PC-3 (cell line): ENCODE measurements around the gene MRPS34. TPM values are rescaled to one million over a fixed set of nuclear protein-coding genes. Genes with fewer than 3 reads are reported as not detected.

Source experiments
- ATAC-seq: fragments of 200-7000 bp; cut with Tn5 transposase; 2 replicates; pipeline ENCODE4 v1.9.1; 2020; ENCODE audit warnings: mild to moderate bottlenecking, moderate library complexity
- BruUV-seq: library from RNA; stranded (reverse); fragments of 400-500 nt; replicated peaks from 2 replicates; lab custom pipeline; 2021; lab: Mats Ljungman, UMichigan
- CTCF ChIA-PET: fragments of 300-600 bp; sonication (Branson Sonifier 250); formaldehyde crosslinking; loops from one replicate; lab custom pipeline; 2022; ENCODE audit warnings: antibody characterized with exemption; lab: Charles Lee
- POLR2A ChIA-PET: fragments of 300-600 bp; sonication (Branson Sonifier 250); formaldehyde crosslinking; loops from one replicate; lab custom pipeline; 2022; ENCODE audit warnings: antibody characterized with exemption; ENCODE audit not compliant: unreplicated experiment; lab: Charles Lee
- DNase-seq: peaks from one replicate; pipeline ENCODE4 v3.0.0-alpha.2; 2015
- H2AFZ ChIP-seq: fragments of 300-600 bp; sonication (generic); 2 replicates; pipeline ENCODE4 v1.6.0; 2016; ENCODE audit warnings: antibody characterized with exemption, low read length
- H3F3A ChIP-seq: fragments of 300-600 bp; sonication (generic); one replicate; pipeline ENCODE4 v1.6.0; 2017; ENCODE audit warnings: antibody characterized with exemption, low read length, control low read depth, mild to moderate bottlenecking; ENCODE audit not compliant: unreplicated experiment
- H3K27ac ChIP-seq: fragments of 300-600 bp; sonication (generic); 2 replicates; pipeline ENCODE4 v1.5.1; 2016; ENCODE audit warnings: mild to moderate bottlenecking, low read length
- H3K27me3 ChIP-seq: fragments of 300-600 bp; sonication (generic); 2 replicates; pipeline ENCODE4 v1.6.1; 2016; ENCODE audit warnings: low read length, mixed read lengths
- H3K36me3 ChIP-seq: fragments of 300-600 bp; sonication (generic); 2 replicates; pipeline ENCODE4 v1.6.1; 2016; ENCODE audit warnings: low read depth, mixed run types, low read length, mixed read lengths
- H3K4me1 ChIP-seq: fragments of 300-600 bp; sonication (generic); 2 replicates; pipeline ENCODE4 v1.5.1; 2016; ENCODE audit warnings: low read length; ENCODE audit not compliant: insufficient read depth
- H3K4me2 ChIP-seq: fragments of 300-600 bp; sonication (generic); 2 replicates; pipeline ENCODE4 v1.6.0; 2016; ENCODE audit warnings: low read length
- H3K4me3 ChIP-seq: fragments of 300-600 bp; sonication (generic); 2 replicates; pipeline ENCODE4 v1.5.1; 2016; ENCODE audit warnings: mild to moderate bottlenecking, low read length, mixed read lengths
- H3K79me2 ChIP-seq: fragments of 300-600 bp; sonication (generic); 2 replicates; pipeline ENCODE4 v1.6.1; 2017; ENCODE audit warnings: low read length, mixed read lengths
- H3K9ac ChIP-seq: fragments of 300-600 bp; sonication (generic); 2 replicates; pipeline ENCODE4 v1.6.0; 2016; ENCODE audit warnings: mild to moderate bottlenecking, low read length
- H3K9me2 ChIP-seq: fragments of 300-600 bp; sonication (generic); replicated peaks from 2 replicates; pipeline ENCODE4 v1.6.1; 2016; ENCODE audit warnings: mixed run types, low read length, mixed read lengths
- H3K9me3 ChIP-seq: fragments of 300-600 bp; sonication (generic); 2 replicates; pipeline ENCODE4 v1.6.1; 2016; ENCODE audit warnings: low read length, mixed read lengths
- H4K20me1 ChIP-seq: fragments of 300-600 bp; sonication (generic); 2 replicates; pipeline ENCODE4 v1.6.1; 2016; ENCODE audit warnings: low read length, mixed read lengths
- CTCF ChIP-seq: fragments of 300-600 bp; sonication (generic); conservative IDR thresholded peaks from 2 replicates; pipeline ENCODE4 v1.5.1; 2017; ENCODE audit warnings: antibody characterized with exemption, low read depth, mild to moderate bottlenecking, low read length
- EZH2 ChIP-seq: fragments of 300-600 bp; sonication (generic); IDR thresholded peaks from one replicate; pipeline ENCODE4 v1.6.1; 2017; ENCODE audit warnings: antibody characterized with exemption, mild to moderate bottlenecking, low read length; ENCODE audit not compliant: unreplicated experiment
- EZH2phosphoT487 ChIP-seq: fragments of 300-600 bp; sonication (generic); IDR thresholded peaks from 2 replicates; pipeline ENCODE4 v1.6.1; 2018; ENCODE audit warnings: mild to moderate bottlenecking, antibody characterized with exemption, low read length, borderline replicate concordance
- intact Hi-C: fragments of 100-400 bp; cut with micrococcal nuclease; formaldehyde crosslinking; loops from 2 replicates; pipeline ENCODE4 v1.9.0; 2023
- total RNA-seq: library from RNA; depleted of rRNA; stranded (reverse); fragments of >200 nt; gene quantifications from 2 replicates; pipeline ENCODE4 v1.2.3, GENCODE V29; 2014

The MRPS34 gene
- total RNA-seq, 1 experiment from 2014 or later: 248 TPM

- intact Hi-C loops: no loop called here
- Histone ChIP-seq H3K9me3 (no peaks in the 10 kb centered on the region), H3K27me3 (no peaks in the 10 kb centered on the region), H3K27ac (no peak overlapping the region), H3K9ac (no peak overlapping the region), H3K4me2 (no peak overlapping the region), H4K20me1 (no peaks in the 10 kb centered on the region), H2AFZ (no peak overlapping the region), H3K79me2 (peaks cover 42% of the 10 kb centered on the region), H3K4me1 (peaks cover under 1% of the 10 kb centered on the region; the same call in 1 of the 2 replicates), H3K9me2 (no peaks in the 10 kb centered on the region), H3K36me3 (no peaks in the 10 kb centered on the region), H3K4me3 (no peak overlapping the region), H3F3A (no peaks in the 10 kb centered on the region)
- no peak for DNase-seq
- ATAC-seq: no peak
- ChIA-PET CTCF (no interaction called here), POLR2A (no interaction called here)
- TF ChIP-seq EZH2phosphoT487 (no peak), EZH2 (no peak), CTCF (no peak)
- no TSS peak for BruUV-seq
These were observed 13.5 kb upstream of the MRPS34 start for GRCh38 chr16:1786242-1787055.

GRCh38 chr16:1785846-1786170 is 12.9 kb upstream of the MRPS34 start:
- Histone ChIP-seq H3F3A (no peaks in the 10 kb centered on the region), H3K9me2 (no peaks in the 10 kb centered on the region), H3K27ac (no peak overlapping the region), H4K20me1 (no peaks in the 10 kb centered on the region), H2AFZ (no peak overlapping the region), H3K27me3 (no peaks in the 10 kb centered on the region), H3K4me1 (peaks cover 7% of the 10 kb centered on the region; the same call in 1 of the 2 replicates), H3K9ac (no peak overlapping the region), H3K79me2 (peaks cover 48% of the 10 kb centered on the region), H3K4me3 (no peak overlapping the region), H3K9me3 (no peaks in the 10 kb centered on the region), H3K36me3 (no peaks in the 10 kb centered on the region), H3K4me2 (no peak overlapping the region)
- no TSS peak for BruUV-seq
- POLR2A ChIA-PET: no interaction called here
- TF ChIP-seq EZH2phosphoT487 (no peak), EZH2 (no peak), CTCF (no peak)
- CTCF ChIA-PET: no interaction called here
- DNase-seq: no peak
- intact Hi-C loops: no loop called here
- no peak for ATAC-seq
